ENCODE data around the gene ST6GAL1.

ST6GAL1 gene

DNA sequence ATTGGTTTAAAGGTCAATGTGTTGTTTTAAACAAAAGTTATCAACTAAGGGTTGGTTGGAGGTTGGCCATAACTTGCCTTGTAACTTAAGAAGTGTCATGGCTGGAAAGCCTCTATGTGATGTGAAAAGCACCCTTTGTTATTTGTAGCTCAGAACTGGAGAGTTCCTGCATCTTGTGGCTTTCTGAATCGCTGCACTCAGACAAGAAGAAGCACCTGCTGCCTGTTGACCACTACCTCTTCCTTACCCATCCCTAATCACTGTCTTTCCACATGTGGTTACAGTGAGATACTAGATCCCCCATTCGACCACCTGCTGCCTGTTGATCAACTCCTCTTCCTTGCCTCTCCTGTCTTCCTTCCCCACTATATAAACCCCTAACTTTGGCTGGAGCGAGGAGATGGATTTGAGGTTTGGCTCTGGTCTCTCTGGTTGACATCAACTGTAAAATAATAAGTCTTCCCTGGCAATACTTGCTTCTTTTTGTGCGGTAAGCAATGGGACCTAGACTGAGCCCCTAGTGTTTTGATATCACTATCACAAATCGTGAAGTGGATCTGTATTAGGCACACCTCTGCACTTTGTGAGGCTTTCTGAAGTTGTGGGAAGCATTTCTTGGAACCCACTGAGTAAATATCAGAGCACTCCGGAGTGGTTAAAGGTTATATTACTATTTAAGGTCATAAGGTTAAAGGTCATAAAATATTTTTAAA lies 195.1 kb downstream of the ST6GAL1 start:
- no peak for DNase-seq

All from inflammatory macrophage treated with lipopolysaccharide for 1 hour (primary cell).